Panc1 (cell line): ENCODE measurements around the gene ZIM2. TPM values are rescaled to one million over a fixed set of nuclear protein-coding genes. Genes with fewer than 3 reads are reported as not detected.

Source experiments
- ATAC-seq: fragments of 200-7000 bp; cut with Tn5 transposase; 2 replicates; pipeline ENCODE4 v1.9.1; 2020; ENCODE audit warnings: mild to moderate bottlenecking, moderate library complexity
- BruUV-seq: library from RNA; stranded (reverse); fragments of 400-500 nt; replicated peaks from 2 replicates; lab custom pipeline; 2021; lab: Mats Ljungman, UMichigan
- CTCF ChIA-PET: fragments of 300-600 bp; sonication (Branson Sonifier 250); formaldehyde crosslinking; loops from one replicate; lab custom pipeline; 2022; ENCODE audit warnings: antibody characterized with exemption; lab: Charles Lee
- POLR2A ChIA-PET: fragments of 300-600 bp; sonication (Branson Sonifier 250); formaldehyde crosslinking; loops from one replicate; lab custom pipeline; 2022; ENCODE audit warnings: antibody characterized with exemption; lab: Charles Lee
- DNase-seq: peaks from one replicate; pipeline ENCODE4 v3.0.0-alpha.2; 2010; ENCODE audit warnings: low read depth, low spot score
- H3K27ac ChIP-seq: 2 replicates; pipeline ENCODE4 v1.5.1; 2011; ENCODE audit warnings: mild to moderate bottlenecking, low read length, inconsistent platforms
- H3K27me3 ChIP-seq: fragments of 200-500 bp; sonication (Bioruptor generic); 2 replicates; pipeline ENCODE4 v1.6.0; 2014; ENCODE audit warnings: low read length, inconsistent platforms; ENCODE audit not compliant: control insufficient read depth, insufficient read depth
- H3K36me3 ChIP-seq: fragments of 200-500 bp; sonication (Bioruptor generic); 2 replicates; pipeline ENCODE4 v1.5.1; 2014; ENCODE audit warnings: inconsistent platforms, mild to moderate bottlenecking, low read length, moderate library complexity; ENCODE audit not compliant: control insufficient read depth, insufficient read depth
- H3K4me1 ChIP-seq: 2 replicates; pipeline ENCODE4 v1.5.1; 2011; ENCODE audit warnings: inconsistent platforms, mild to moderate bottlenecking, low read length, moderate library complexity; ENCODE audit not compliant: control insufficient read depth, insufficient read depth
- H3K4me3 ChIP-seq, 2 experiments: 2 replicates each; pipeline ENCODE4 v1.5.1; 2011 to 2012; ENCODE audit warnings: low read depth in 2 of 2, low read length in 2 of 2, mild to moderate bottlenecking in 2 of 2, inconsistent platforms in 1 of 2, moderate library complexity in 1 of 2
- H3K9me3 ChIP-seq: fragments of 200-500 bp; sonication (Bioruptor generic); 2 replicates; pipeline ENCODE4 v1.5.1; 2014; ENCODE audit warnings: low read depth, mild to moderate bottlenecking, inconsistent platforms, low read length, moderate library complexity; ENCODE audit not compliant: control insufficient read depth, insufficient read depth
- POLR2AphosphoS5 ChIP-seq: IDR thresholded peaks from 2 replicates; pipeline ENCODE4 v1.6.1; 2012; ENCODE audit warnings: mild to moderate bottlenecking, low read depth, low read length, moderate library complexity
- REST ChIP-seq, 2 experiments: IDR thresholded peaks; 2 replicates each; pipeline ENCODE4 v1.6.1; 2011 to 2012; ENCODE audit warnings: low read depth in 2 of 2, control low read depth in 1 of 2, low read length in 1 of 2, mild to moderate bottlenecking in 1 of 2, moderate library complexity in 1 of 2; ENCODE audit not compliant: insufficient read depth in 1 of 2
- SIN3A ChIP-seq: IDR thresholded peaks from 2 replicates; pipeline ENCODE4 v1.6.1; 2012; ENCODE audit warnings: low read depth, mild to moderate bottlenecking, low read length, moderate library complexity, borderline replicate concordance; ENCODE audit not compliant: insufficient read depth
- TCF7L2 ChIP-seq: IDR thresholded peaks from 2 replicates; pipeline ENCODE4 v1.6.1; 2011; ENCODE audit warnings: mild to moderate bottlenecking, low read depth, low read length, inconsistent platforms
- in situ Hi-C: cut with HindIII; loops from 2 replicates; pipeline ENCODE4 v1.10.0; 2016; ENCODE audit warnings: low sequenced_read_pairs, low pct_unique_long_range_greater_than_20kb
- intact Hi-C: fragments of 100-400 bp; cut with micrococcal nuclease; formaldehyde crosslinking; loops from one replicate; pipeline ENCODE4 v1.10.0; 2022; ENCODE audit not compliant: unreplicated experiment
- total RNA-seq: library from RNA; stranded (reverse); gene quantifications from one replicate; pipeline ENCODE4 v1.2.1, GENCODE V29; 2021; ENCODE audit not compliant: unreplicated experiment
- TF ChIP-seq, protein P1 (sequence below): fragments of 450-650 bp; IDR thresholded peaks from 2 replicates; pipeline ENCODE4 v1.5.1; 2017; ENCODE audit warnings: mild to moderate bottlenecking

The ZIM2 gene
- total RNA-seq, 1 experiment from 2014 or later, result not detected

DNA sequence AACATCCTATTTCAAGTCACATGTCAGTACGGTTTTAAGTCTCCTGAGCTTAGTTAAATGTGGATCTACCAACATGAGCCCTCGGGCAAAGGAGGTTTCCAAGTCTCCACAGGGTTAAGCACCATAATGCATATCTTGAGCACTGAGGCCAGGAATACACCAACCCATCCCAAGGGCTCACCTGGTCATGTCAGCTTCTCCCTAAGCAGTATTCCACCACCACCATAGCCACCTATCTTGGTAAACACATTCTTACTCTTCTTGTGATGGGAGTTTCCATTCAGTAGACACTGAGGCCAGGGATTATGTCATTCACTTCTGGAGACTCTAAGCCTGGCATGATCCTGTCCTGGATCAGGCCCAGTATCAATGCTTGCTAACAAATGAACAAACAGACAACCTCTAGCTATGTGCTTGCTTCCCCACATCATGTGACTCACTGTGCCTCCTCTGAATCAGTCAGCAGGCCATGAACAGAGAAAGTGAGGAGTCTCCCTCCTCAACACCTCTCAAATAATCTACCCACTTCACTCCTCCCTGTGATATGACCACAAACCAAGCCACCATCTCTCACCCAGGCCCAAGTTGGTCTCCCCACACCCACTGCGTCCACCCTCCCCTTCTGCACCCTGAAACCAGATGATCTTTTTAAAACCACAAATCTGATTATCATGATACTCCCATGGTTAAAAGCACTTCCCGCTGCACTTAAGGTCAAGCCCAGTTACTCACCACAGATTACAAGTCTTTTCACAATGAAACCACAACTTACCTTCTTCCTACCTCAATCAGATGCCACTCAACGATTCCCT, 5.8 kb downstream of the ZIM2 start:
- Histone ChIP-seq H3K27me3 (no peaks in the 10 kb centered on the region), H3K36me3 (no peaks in the 10 kb centered on the region), H3K4me3 (no peak overlapping the region), H3K9me3 (peaks cover 3% of the 10 kb centered on the region; the same call in 1 of the 2 replicates), H3K27ac (no peak overlapping the region), H3K4me1 (no peaks in the 10 kb centered on the region)
- DNase-seq, result no peak
- no TSS peak for BruUV-seq
- in situ Hi-C loops, result no loop called here
- intact Hi-C loops, result no loop called here
- no peak for ATAC-seq
- POLR2A ChIA-PET, result no interaction called here
- TF ChIP-seq, protein P1, sequence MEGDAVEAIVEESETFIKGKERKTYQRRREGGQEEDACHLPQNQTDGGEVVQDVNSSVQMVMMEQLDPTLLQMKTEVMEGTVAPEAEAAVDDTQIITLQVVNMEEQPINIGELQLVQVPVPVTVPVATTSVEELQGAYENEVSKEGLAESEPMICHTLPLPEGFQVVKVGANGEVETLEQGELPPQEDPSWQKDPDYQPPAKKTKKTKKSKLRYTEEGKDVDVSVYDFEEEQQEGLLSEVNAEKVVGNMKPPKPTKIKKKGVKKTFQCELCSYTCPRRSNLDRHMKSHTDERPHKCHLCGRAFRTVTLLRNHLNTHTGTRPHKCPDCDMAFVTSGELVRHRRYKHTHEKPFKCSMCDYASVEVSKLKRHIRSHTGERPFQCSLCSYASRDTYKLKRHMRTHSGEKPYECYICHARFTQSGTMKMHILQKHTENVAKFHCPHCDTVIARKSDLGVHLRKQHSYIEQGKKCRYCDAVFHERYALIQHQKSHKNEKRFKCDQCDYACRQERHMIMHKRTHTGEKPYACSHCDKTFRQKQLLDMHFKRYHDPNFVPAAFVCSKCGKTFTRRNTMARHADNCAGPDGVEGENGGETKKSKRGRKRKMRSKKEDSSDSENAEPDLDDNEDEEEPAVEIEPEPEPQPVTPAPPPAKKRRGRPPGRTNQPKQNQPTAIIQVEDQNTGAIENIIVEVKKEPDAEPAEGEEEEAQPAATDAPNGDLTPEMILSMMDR, result no peak
- TF ChIP-seq SIN3A (no peak), TCF7L2 (no peak), POLR2AphosphoS5 (no peak), REST (IDR thresholded peaks at IDR 0.05; ENCODE audit: insufficient read depth in 1 of 2, low read depth in 2 of 2, low read length in 1 of 2) (no peak)
- CTCF ChIA-PET, result no interaction called here

GRCh38 chr19:56832352-56832928, 8.1 kb downstream of the ZIM2 start:
- CTCF ChIA-PET, result no interaction called here
- BruUV-seq, result no TSS peak
- no peaks in the 10 kb centered on the region for H3K27me3 ChIP-seq
- H3K36me3 ChIP-seq, result no peaks in the 10 kb centered on the region
- no peak overlapping the region for H3K4me3 ChIP-seq
- no peak for ATAC-seq
- H3K9me3 ChIP-seq, result no peaks in the 10 kb centered on the region
- no peak for TF ChIP-seq REST (IDR thresholded peaks at IDR 0.05; ENCODE audit: insufficient read depth in 1 of 2, low read depth in 2 of 2, low read length in 1 of 2)
- TF ChIP-seq POLR2AphosphoS5, result no peak
- TF ChIP-seq, protein P1, result no peak
- no peak for TF ChIP-seq TCF7L2
- TF ChIP-seq SIN3A, result no peak
- no peak for DNase-seq
- no peak overlapping the region for H3K27ac ChIP-seq
- POLR2A ChIA-PET, result no interaction called here
- in situ Hi-C loops (no loop called here), intact Hi-C loops (no loop called here)
- no peaks in the 10 kb centered on the region for H3K4me1 ChIP-seq
